TTC549 (cell line): ENCODE results near the gene FOXO6.

Experiments
- FAIRE-seq: peaks from 2 replicates; lab custom pipeline; 2012; peaks lifted over from hg19 to GRCh38; lab: Jason Lieb, UNC

The FOXO6 gene

DNA sequence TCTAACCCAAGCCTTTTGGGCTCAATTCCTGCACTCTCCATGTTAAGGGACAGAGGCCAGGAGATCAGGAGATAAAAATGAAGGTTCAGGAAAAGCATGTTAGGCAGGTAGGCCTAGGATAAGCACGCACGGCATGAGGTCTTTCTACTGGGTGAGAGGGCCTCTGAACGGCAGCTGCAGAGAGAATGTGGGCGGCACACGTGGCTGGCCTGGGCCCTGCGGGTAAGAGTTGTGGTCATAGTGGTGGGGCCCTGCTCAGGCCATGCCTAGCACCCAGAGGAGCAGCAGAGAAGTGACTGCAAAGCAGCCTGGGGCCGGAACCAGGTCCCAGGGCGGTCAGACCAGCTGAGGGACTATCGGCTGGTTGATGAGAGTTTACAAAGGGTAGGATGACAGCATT lies 7.5 kb upstream of the FOXO6 start:
- no peak for FAIRE-seq

- FAIRE-seq, result no peak
These were observed 6.3 kb upstream of the FOXO6 start for GRCh38 chr1:41354956-41355355.

DNA sequence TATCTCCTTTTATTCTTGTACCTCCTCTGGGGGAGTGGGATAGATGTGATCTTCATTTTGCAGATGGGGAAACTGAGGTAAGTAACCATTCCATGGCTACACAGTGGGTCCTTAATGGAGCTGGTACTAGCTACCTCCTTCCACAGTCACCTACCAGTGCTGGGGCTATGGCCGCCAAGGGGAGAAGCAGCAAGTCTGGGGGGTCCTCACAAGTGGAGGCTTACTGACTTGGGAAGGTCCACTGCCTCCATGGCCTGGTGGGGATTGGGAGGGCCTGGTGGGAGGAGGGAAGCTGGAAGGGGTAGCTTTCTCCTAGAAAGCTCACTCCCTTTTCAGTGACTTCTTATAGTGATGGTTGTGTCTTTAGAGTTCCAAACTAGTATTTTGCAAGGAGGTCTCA lies 5.9 kb upstream of the FOXO6 start:
- no peak for FAIRE-seq

GRCh38 chr1:41355761-41356160 lies 5.5 kb upstream of the FOXO6 start:
- FAIRE-seq, result no peak

DNA sequence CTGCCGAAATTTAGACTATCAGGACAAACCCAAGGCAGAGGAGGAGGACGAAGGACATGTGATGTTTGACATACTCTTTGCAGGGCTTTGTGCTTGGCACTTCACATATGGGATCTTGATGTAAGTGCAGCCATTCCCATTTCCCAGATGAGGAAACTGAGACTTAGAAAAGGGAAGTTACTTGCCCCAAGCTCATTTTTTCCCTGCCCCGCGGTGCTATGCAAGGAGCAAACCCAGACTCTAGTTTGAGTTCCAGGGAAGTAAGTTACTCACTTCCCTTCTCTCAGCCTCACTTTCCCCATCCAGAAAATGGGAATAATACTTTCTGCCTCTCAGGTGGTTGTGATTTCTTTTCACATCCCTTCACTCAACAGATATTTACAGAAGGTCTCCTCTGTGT lies 4.5 kb upstream of the FOXO6 start:
- FAIRE-seq, result no peak

DNA sequence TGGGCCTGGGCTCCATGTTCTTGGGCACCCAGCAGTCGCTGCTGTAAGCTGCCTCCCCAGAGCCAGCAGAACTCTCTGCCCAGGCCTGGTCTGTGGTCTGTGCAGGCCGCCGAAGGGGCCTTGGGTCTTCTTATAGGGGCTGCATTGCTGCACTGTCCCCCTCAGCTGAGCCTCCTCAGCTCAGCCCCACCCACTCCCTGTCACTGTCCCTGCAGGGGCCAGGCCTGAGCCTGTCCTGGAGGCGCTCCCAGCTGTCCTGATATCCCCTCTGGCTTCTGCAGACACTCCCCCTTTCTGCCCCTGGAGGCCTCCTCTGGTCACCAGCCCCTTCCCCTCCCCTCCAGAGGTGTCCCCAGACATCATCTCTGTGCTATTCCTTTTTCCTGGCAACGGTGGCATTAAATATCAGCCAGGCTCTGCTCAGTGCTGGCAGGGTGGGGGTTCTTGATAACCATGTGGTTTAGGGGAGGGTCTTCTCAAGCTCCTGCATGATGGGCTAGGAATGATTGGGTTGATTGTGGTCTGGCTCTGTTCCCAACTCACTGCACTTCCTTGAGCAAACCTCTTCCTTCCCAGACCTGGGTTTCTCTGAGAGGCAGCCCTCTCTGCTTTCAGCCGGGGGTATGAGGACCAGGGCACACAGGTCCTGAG lies 3.7 kb upstream of the FOXO6 start:
- no peak for FAIRE-seq

- FAIRE-seq, result no peak
These were observed 2.9 kb upstream of the FOXO6 start for GRCh38 chr1:41358131-41359021.

DNA sequence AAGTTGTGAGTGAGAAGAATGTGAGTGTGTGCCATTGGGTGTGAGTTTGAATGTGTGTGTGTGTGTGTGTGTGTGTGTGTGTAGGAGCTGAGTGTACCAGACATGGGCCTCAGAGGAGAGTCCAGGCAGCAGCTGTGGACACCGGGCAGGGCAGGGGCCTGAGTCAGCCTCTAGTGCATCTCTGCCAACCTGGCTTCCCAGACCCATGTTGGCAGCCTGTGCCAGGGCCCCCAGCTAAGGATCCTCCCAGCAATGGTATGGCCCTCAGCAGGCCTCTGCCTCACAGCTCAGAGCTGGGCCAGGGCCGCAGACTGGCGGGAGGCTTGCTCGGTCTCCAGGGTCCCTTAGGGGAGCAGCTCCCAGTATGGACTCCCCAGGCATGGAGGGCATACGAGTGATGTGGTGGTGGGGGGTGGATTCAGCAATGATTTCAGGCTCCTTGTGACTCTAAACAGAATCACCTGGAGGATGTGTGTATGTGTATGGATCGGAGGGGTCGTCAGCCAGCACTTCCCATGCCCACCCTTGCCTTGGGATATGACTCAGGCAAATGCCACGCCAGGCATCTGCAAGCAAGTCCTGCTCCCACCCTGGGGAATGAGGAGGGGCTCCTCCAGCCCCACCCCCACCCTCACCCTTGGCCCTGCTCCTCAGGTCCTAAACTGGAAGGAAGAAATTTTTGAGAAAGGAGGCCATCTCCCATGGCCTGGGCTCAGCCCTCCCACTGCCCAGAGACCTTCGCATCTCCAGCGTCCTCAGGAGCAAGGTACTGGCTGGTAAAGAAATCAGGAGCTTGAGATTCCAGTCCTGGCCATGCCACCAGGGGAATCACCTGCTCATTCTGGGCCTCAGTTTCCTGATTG lies 1.8 kb upstream of the FOXO6 start:
- FAIRE-seq, result no peak

GRCh38 chr1:41360074-41360785 lies 1.0 kb upstream of the FOXO6 start:
- no peak for FAIRE-seq

DNA sequence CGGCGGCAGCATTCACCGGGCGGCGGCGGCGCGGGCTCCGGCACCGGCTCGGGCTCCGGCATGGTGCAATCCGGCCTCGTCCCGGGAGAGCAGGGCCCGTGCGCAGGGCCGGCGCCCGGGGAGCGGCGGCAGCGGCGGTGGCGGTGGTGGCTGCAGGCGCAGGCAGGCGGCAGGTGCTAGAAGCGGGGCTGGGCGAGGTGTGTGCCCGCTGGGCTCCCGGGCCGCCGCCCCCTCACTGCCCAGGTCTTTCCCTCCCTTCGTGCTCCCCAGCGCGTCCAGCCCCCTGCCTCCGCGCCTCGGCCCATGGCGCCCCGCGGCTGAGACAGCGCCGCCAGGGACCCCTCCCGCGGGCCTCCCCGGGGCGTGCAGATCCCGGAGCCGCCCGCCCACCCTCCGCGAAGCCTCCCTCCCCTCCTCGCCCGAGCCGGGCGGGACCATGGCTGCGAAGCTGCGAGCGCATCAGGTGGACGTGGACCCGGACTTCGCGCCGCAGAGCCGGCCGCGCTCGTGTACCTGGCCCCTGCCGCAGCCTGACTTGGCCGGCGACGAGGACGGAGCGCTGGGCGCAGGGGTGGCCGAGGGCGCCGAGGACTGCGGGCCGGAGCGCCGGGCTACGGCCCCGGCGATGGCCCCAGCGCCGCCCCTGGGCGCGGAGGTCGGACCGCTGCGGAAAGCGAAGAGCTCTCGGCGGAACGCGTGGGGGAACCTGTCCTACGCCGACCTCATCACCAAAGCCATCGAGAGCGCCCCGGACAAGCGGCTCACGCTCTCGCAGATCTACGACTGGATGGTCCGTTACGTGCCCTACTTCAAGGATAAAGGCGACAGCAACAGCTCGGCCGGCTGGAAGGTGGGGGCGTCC lies 492 bp downstream of the FOXO6 start:
- no peak for FAIRE-seq

GRCh38 chr1:41362357-41362721 lies 1.1 kb downstream of the FOXO6 start:
- no peak for FAIRE-seq

DNA sequence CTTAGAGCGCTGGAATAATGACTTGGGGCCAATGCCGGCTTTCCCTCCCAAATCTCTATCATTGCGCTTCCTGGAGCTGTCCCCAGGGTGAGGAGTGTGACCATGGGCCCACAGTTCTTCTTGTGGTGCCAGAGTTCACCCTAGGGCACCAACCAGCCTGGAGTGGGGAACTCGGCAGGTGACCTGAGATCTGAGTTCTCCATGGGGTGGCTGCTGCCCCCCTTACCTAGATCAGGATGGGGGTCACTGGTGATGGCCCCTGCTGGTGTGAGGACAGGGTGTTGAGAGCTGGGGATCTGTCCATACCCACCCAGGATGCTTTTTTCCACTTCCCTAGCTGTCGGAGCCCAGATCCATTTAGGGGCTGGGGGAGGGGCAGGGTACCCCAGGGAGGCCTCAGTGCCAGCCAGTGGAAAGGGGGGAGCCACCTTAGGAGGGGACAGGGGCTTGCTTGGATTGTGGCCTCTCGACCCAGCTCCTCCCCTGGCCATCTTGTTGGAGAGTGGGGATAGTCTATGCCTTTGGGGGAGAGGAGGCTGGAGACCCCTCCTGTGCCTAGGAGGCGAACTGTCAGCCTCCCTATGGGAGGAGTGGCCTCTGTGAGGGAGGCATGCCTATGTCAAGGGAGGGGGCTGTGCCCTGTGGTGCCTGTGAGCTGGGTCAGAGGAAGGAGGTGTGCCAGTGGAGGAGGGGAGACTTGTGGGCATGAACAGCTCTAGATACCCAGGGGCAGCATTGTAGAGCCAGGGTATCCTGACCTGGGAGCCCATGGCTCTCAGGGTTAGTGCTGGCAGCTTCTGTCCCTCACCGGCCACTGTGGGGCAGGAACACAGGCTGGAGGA lies 1.7 kb downstream of the FOXO6 start:
- FAIRE-seq, result no peak

DNA sequence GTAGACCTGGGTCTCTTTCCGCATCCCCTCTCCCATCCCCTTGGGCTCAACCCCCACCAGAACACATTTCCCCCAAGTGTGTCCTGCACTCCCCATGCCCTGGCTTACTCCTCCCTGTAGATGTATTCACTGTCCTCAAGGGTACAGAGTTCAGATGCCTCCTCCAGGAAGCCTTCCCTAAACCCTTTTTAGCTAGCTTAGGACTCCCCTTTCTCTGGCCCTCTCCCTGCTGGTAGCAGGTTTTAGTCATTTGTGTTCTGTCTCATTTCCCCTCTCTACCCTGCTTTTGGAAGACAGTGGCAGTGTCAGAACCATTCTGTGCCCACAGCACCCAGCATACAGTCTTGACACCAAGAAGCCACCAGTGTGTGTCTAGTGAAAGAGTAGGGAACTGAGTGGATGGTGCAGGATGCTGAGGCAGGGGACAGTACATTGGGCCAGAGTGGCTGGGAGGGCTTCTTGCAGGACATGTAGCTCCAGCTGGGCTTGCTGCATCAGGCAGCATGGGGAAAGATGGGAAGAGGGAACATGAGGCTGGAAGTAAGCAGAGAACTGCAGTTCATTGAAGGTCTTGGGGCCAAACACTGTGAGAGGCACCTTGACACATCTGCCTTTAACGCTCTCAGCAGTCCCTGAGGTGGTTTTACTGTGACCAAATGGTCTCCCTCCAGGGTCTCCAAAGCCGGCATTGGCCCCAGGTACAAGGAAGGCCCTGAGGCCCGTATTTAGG lies 2.5 kb downstream of the FOXO6 start:
- FAIRE-seq, result no peak

DNA sequence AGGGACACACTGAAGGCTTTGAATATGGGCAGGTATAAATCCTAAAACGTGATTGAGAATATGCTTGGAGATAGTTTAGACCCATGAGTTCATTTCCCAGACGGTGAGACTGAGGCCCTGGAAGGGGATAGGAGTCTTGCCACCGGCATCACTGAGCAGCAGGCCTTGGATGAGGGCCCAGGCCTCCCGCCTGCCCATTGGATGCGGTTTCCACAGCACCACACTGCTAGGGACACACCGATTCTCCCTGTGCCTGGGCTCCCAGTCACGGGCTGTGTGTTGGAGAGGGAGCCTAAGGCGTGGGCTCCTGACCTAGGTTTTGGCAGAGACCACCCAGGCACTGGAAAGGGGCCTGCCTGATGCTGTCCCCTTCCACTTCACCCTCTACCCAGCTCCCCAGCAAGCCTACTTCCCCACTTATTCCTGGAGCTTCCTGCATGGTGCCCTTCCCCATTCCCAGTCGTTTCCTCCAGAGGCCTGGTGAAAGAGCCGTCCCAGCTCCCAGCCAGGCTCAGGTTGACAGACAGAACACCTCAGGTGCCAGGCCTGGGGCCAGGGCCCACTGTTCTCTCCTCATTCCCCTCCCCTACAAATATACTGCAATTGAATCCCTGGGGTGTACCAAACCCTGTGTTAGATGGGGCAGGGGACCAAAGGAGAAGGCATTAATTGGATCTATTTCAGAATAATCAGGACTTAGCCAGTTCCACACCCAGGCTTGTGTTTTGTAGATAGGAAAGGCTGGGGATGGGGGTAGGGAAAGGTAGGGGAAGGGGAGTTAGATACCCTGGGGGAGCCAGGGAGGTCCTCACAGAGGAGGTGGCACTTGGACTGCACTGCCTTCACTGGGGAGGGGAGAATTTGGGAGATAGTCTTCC lies 3.4 kb downstream of the FOXO6 start:
- no peak for FAIRE-seq

DNA sequence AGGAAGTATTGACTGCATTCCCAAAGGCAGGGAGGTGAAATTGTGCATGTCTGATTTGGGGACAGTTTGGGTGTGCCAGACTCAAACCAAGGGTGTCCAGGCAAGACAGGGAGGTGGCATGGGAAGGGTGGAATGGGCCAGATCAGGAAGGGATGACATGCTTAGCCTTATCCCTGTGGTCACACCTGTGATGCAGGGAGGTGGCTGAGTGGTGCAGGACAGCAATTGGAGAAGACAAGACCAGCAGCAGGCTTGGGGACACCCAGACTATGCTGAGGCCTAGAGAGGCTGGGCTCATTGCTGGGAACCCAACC lies 4.0 kb downstream of the FOXO6 start:
- no peak for FAIRE-seq

DNA sequence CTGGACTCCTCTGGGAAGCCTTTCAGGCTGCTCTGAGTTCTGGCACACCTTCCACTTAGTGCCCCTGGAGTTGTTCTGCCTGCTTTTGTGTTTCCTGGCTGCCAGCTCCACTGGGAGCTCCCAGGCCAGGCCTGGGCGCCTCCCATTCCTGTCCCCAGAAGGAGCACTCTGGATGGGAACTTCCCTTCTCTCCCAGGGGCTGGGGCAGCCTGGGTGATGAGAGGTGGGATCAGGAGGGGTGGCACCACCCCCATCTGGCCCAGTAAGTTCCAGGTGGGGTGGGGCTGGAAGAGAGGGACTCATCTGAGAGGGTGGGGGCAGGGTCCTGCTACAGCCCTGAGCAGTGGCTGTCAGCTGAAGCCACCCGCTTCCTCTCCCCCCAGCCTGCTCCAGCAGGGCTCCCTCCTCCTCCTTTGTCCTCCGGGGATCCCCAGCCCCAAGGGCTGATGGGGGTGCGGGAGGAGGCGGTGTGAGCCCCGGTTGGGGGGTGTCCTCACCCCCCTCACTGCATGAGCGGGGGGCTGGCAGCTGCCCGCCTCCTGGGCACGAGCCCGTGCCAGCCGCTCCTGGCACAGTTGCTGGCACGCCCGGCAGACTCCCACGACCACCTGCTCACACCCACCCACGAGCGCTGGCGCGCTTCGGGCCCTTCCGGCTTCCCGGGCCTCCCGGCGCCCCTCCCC lies 4.7 kb downstream of the FOXO6 start:
- no peak for FAIRE-seq

DNA sequence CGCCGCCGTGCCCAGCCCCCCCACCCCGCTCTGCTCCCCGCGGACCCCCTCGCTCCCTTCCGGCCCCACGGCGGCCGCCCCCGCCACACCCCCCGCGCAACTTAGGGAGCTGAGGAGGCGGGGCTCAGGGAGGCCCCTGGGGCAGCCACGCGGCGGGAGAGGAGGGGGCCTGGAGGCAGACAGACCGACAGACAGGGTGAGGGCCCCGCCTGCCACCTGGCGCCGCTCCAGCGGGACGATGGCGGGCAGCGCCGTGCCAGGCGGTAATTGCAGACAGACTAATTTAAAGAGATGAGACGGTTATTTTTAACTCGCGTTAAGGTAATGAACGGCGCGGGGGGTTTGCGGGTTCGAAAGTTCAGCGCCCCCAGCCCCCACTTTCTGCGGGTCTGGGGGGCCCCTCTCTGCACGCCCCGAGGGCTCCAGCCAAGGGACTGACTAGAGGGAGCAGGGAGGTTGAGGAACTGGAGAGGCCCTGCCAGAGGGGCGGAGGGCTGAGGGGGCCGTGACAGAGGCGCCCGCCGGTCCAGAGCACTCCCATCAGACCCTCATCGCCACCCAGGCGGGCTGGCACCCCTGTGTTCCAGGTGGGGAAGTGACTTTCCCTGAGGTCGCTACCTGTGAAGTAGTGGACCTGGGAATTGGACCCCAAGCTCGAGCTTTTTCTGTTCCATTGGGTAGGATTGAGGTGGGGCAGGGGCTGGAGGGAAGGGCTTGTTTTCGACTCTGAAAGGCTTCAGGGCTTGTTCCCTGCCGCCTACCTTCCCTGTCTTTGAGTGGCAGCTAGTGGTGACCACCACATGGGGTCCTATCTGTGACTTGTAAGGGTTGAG lies 5.4 kb downstream of the FOXO6 start:
- no peak for FAIRE-seq
